ENCODE measurements around the gene PCTP. TPM values are rescaled to one million over a fixed set of nuclear protein-coding genes. Genes with fewer than 3 reads are reported as not detected.

Gene PCTP
- total RNA-seq, 1 experiment from 2014 or later, result 17.1 TPM

DNA sequence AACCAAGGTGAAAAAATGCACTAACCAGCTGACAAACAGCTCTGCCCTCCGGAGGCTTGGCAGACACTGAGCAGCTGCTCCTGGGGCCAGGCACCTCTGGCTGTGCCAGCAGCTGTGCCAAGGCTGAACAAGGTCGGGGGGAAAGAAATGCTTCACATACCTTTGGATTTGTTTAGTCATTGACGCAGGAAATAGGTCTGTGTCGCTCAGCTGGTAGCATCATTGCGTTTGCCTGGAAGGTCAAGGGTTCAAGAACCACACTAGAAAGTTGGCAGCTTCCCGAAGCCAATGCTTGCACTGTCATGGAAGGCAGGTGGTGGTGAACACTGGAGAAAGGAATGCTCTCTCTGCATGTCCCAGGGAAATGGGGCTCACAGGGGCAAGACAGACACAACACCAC is 63.5 kb downstream of the PCTP start:
- no peak overlapping the region for H4K8ac ChIP-seq (replicated peaks; ENCODE audit: insufficient read length, low read depth, low read length)
- H3K79me2 ChIP-seq (ENCODE audit: insufficient read depth, low read length), result no peaks in the 10 kb centered on the region
- H3K18ac ChIP-seq (ENCODE audit: insufficient read length, low read depth, low read length), result no peak overlapping the region
- H3K4me2 ChIP-seq (ENCODE audit: insufficient read depth, insufficient read length, low read length), result no peak overlapping the region
- H2BK5ac ChIP-seq (ENCODE audit: insufficient read length, low read length), result no peak overlapping the region
- Mint-ChIP-seq H3K9me3 (no peaks in the 10 kb centered on the region; a peak in 1 of 5 replicates), H3K27ac (no peak overlapping the region; a peak in 1 of 7 replicates), H3K36me3 (ENCODE audit: insufficient read depth in 1 of 3, low read depth in 3 of 3) (no peaks in the 10 kb centered on the region), H3K4me1 (no peaks in the 10 kb centered on the region), H3K4me3 (no peak overlapping the region), H3K27me3 (ENCODE audit: low read depth) (peaks cover 2% of the 10 kb centered on the region; the same call in 1 of the 2 replicates)
- H2AFZ ChIP-seq (ENCODE audit: low read length), result no peak overlapping the region
- TF ChIP-seq, protein P1, sequence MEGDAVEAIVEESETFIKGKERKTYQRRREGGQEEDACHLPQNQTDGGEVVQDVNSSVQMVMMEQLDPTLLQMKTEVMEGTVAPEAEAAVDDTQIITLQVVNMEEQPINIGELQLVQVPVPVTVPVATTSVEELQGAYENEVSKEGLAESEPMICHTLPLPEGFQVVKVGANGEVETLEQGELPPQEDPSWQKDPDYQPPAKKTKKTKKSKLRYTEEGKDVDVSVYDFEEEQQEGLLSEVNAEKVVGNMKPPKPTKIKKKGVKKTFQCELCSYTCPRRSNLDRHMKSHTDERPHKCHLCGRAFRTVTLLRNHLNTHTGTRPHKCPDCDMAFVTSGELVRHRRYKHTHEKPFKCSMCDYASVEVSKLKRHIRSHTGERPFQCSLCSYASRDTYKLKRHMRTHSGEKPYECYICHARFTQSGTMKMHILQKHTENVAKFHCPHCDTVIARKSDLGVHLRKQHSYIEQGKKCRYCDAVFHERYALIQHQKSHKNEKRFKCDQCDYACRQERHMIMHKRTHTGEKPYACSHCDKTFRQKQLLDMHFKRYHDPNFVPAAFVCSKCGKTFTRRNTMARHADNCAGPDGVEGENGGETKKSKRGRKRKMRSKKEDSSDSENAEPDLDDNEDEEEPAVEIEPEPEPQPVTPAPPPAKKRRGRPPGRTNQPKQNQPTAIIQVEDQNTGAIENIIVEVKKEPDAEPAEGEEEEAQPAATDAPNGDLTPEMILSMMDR (conservative IDR thresholded peaks at IDR 0.05), result no peak
- H3K56ac ChIP-seq (ENCODE audit: insufficient read length, low read depth, low read length), result no peak overlapping the region
- no peak overlapping the region for H3K27ac ChIP-seq (ENCODE audit: insufficient read length, low read depth, low read length)
- H2AK5ac ChIP-seq (ENCODE audit: insufficient read length, low read length), result no peak overlapping the region
- no peaks in the 10 kb centered on the region for H3K23me2 ChIP-seq (ENCODE audit: insufficient read length, low read depth, low read length, poor library complexity, severe bottlenecking)
- H3K9me3 ChIP-seq (ENCODE audit: control insufficient read depth, low read depth, low read length), result no peaks in the 10 kb centered on the region
- no peak overlapping the region for H2BK20ac ChIP-seq (ENCODE audit: low read depth, low read length, poor library complexity, severe bottlenecking)
- H3K79me1 ChIP-seq (ENCODE audit: insufficient read depth, low read depth, low read length, poor library complexity, severe bottlenecking), result no peaks in the 10 kb centered on the region
- H4K20me1 ChIP-seq (ENCODE audit: control insufficient read depth, insufficient read depth, insufficient read length), result no peaks in the 10 kb centered on the region
- H4K5ac ChIP-seq (ENCODE audit: insufficient read length, low read depth, low read length), result no peak overlapping the region
- H3K23ac ChIP-seq (ENCODE audit: insufficient read length, low read depth, low read length), result no peak overlapping the region
- no peak overlapping the region for H3K4ac ChIP-seq (ENCODE audit: low read depth, low read length)
- WGBS (ENCODE audit: extremely low coverage, insufficient read length, low lambda C conversion rate), result no CpG with 5 or more reads among the region's 6 CpGs
- H3T11ph ChIP-seq (ENCODE audit: low read length), result no peak overlapping the region
- no peak overlapping the region for H3K14ac ChIP-seq (ENCODE audit: insufficient read depth, low read length)
- H2BK120ac ChIP-seq (ENCODE audit: low read depth, low read length, poor library complexity, severe bottlenecking), result no peak overlapping the region
- no peak overlapping the region for H4K91ac ChIP-seq (ENCODE audit: insufficient read length, low read depth, low read length)
- H2BK12ac ChIP-seq (ENCODE audit: insufficient read length, low read depth, low read length), result no peak overlapping the region
- no peak for DNase-seq
- no peak overlapping the region for H3K9ac ChIP-seq (ENCODE audit: extremely low read depth, insufficient read length, low read length)
- no peaks in the 10 kb centered on the region for H3K27me3 ChIP-seq (ENCODE audit: insufficient read depth, low read length)
- H3K4me1 ChIP-seq (ENCODE audit: insufficient read depth, low read length), result no peaks in the 10 kb centered on the region
- H2BK15ac ChIP-seq (ENCODE audit: low read depth, low read length), result no peak overlapping the region
